B cell (primary cell): ENCODE measurements around the gene LENG9. TPM values are rescaled to one million over a fixed set of nuclear protein-coding genes. Genes with fewer than 3 reads are reported as not detected.

Experiments
- ATAC-seq: fragments of 200-7000 bp; cut with Tn5 transposase; one replicate; pipeline ENCODE4 v1.10.0; 2021; ENCODE audit warnings: low read depth, mild to moderate bottlenecking, moderate number of reproducible peaks, moderate library complexity
- CTCF ChIA-PET: fragments of 350-600 bp; sonication (Branson Sonifier 250); formaldehyde crosslinking; loops from one replicate; lab custom pipeline; 2021; ENCODE audit warnings: antibody characterized with exemption, inconsistent platforms; lab: Charles Lee
- POLR2A ChIA-PET: fragments of 350-600 bp; sonication (Branson Sonifier 250); formaldehyde crosslinking; loops from one replicate; lab custom pipeline; 2021; ENCODE audit warnings: antibody characterized with exemption; lab: Charles Lee
- DNase-seq: peaks from one replicate; pipeline ENCODE4 v3.0.0; 2013
- H2AFZ ChIP-seq: 2 replicates; pipeline ENCODE4 v1.6.1; 2012; ENCODE audit warnings: mild to moderate bottlenecking, low read depth, low read length; ENCODE audit not compliant: insufficient read depth, poor library complexity, severe bottlenecking
- H3K27ac ChIP-seq, 2 donors: 1 replicate in 1 of 2; 2 replicates in 1 of 2; pipeline ENCODE4 v1.5.1; 2012 to 2013; ENCODE audit warnings: low read length in 2 of 2, mild to moderate bottlenecking in 2 of 2, moderate library complexity in 1 of 2
- H3K27me3 ChIP-seq, 4 experiments: fragments of 200-600 bp in 1 of 4; sonication (generic) in 1 of 4; replicated peaks in 1 of 4; 1 replicate in 2 of 4; 2 replicates in 2 of 4; pipeline versions ENCODE4 v1.6.1 to v1.7.0; 2013 to 2016; ENCODE audit warnings: low read length in 3 of 4, mild to moderate bottlenecking in 2 of 4, mixed read lengths in 1 of 4, moderate library complexity in 1 of 4; ENCODE audit not compliant: insufficient read depth in 4 of 4, control insufficient read depth in 3 of 4; ENCODE audit errors: control extremely low read depth in 1 of 4
- H3K36me3 ChIP-seq, 2 experiments: replicated peaks in 1 of 2; 1 replicate in 1 of 2; 2 replicates in 1 of 2; pipeline versions ENCODE4 v1.6.1 to v1.7.1; 2013; ENCODE audit warnings: low read length in 1 of 2; ENCODE audit not compliant: insufficient read depth in 2 of 2, control insufficient read depth in 1 of 2; ENCODE audit errors: control extremely low read depth in 1 of 2, extremely low read depth in 1 of 2
- H3K4me1 ChIP-seq, 2 donors: fragments of 200-600 bp in 1 of 2; sonication (generic) in 1 of 2; 1 replicate in 1 of 2; 2 replicates in 1 of 2; pipeline versions ENCODE4 v1.5.1 to v1.6.1; 2013 to 2017; ENCODE audit warnings: low read length in 2 of 2; ENCODE audit not compliant: control insufficient read depth in 2 of 2, insufficient read depth in 2 of 2
- H3K4me2 ChIP-seq: replicated peaks from 2 replicates; pipeline ENCODE3; 2012; ENCODE audit warnings: mild to moderate bottlenecking, low read depth, low read length; ENCODE audit not compliant: poor library complexity, severe bottlenecking
- H3K4me3 ChIP-seq, 5 experiments: fragments of 200-600 bp in 1 of 5; sonication (generic) in 1 of 5; 1 replicate in 3 of 5; 2 replicates in 2 of 5; pipeline versions ENCODE4 v1.5.1 to v1.7.0; 2011 to 2016; ENCODE audit warnings: low read length in 4 of 5, mild to moderate bottlenecking in 4 of 5, low read depth in 2 of 5, control low read depth in 1 of 5, moderate library complexity in 1 of 5; ENCODE audit not compliant: insufficient read depth in 1 of 5; ENCODE audit errors: control extremely low read depth in 1 of 5, extremely low read depth in 1 of 5
- H3K79me2 ChIP-seq: fragments of 200-600 bp; sonication (generic); one replicate; pipeline ENCODE4 v1.6.0; 2016; ENCODE audit warnings: low read length; ENCODE audit not compliant: control insufficient read depth, insufficient read depth
- H3K9ac ChIP-seq: fragments of 200-600 bp; sonication (generic); 2 replicates; pipeline ENCODE4 v1.6.1; 2017; ENCODE audit warnings: mild to moderate bottlenecking, low read length, moderate library complexity
- H3K9me3 ChIP-seq, 3 donors: one replicate each; pipeline versions ENCODE4 v1.6.1 to v1.7.1; 2013; ENCODE audit warnings: low read length in 2 of 3; ENCODE audit not compliant: control insufficient read depth in 2 of 3, insufficient read depth in 1 of 3; ENCODE audit errors: control extremely low read depth in 1 of 3
- H4K20me1 ChIP-seq: 2 replicates; pipeline ENCODE4 v1.6.0; 2012; ENCODE audit warnings: mild to moderate bottlenecking, low read length; ENCODE audit not compliant: insufficient read depth, control insufficient read depth, poor library complexity, severe bottlenecking
- H3K27ac Mint-ChIP-seq: one replicate; pipeline ENCODE4 v1.8.0; 2021; ENCODE audit warnings: mixed read lengths
- H3K27me3 Mint-ChIP-seq: one replicate; pipeline ENCODE4 v1.8.0; 2021; ENCODE audit warnings: mixed read lengths
- H3K4me1 Mint-ChIP-seq: one replicate; pipeline ENCODE4 v1.8.0; 2021; ENCODE audit warnings: mixed read lengths
- H3K4me3 Mint-ChIP-seq: one replicate; pipeline ENCODE4 v1.8.0; 2021; ENCODE audit warnings: mixed read lengths
- H3K9me3 Mint-ChIP-seq: one replicate; pipeline ENCODE4 v1.8.0; 2022; ENCODE audit warnings: mixed read lengths; ENCODE audit not compliant: insufficient read depth
- EZH2 ChIP-seq: IDR thresholded peaks from 2 replicates; pipeline ENCODE4 v1.6.1; 2012; ENCODE audit warnings: borderline replicate concordance, low read depth, mild to moderate bottlenecking, moderate library complexity, low read length; ENCODE audit not compliant: insufficient read depth, poor library complexity, severe bottlenecking
- WGBS: methylation state at CpG from one replicate; pipeline ENCODE4 v1.1.5; 2013; ENCODE audit warnings: missing lambda C conversion rate; ENCODE audit not compliant: insufficient coverage; 5-methylcytosine and 5-hydroxymethylcytosine counted together
- intact Hi-C: fragments of 100-400 bp; cut with micrococcal nuclease; formaldehyde crosslinking; loops from one replicate; pipeline ENCODE4 v1.10.0; 2022
- polyA plus RNA-seq: library from polyadenylated mRNA; depleted of rRNA; stranded (reverse); fragments of >200 nt; gene quantifications from 2 replicates; pipeline ENCODE4 v1.2.3, GENCODE V29; 2012
- total RNA-seq, 2 donors: library from RNA; stranded (reverse); fragments of 120-200 nt in 1 of 2; gene quantifications; 1 replicate in 1 of 2; 2 replicates in 1 of 2; pipeline versions ENCODE4 v1.2.3 to v1.2.4, GENCODE V29; 2013 to 2022
- TF ChIP-seq, protein P1 (sequence below): fragments of 200-600 bp; IDR thresholded peaks from one replicate; pipeline ENCODE4 v1.8.0; 2022; ENCODE audit warnings: antibody characterized with exemption, mild to moderate bottlenecking

Gene LENG9
- total and polyA plus RNA-seq, 2 donors (not counting 1 experiment from before 2014, with no cell fraction given) = 4.6 to 6.6 TPM

DNA sequence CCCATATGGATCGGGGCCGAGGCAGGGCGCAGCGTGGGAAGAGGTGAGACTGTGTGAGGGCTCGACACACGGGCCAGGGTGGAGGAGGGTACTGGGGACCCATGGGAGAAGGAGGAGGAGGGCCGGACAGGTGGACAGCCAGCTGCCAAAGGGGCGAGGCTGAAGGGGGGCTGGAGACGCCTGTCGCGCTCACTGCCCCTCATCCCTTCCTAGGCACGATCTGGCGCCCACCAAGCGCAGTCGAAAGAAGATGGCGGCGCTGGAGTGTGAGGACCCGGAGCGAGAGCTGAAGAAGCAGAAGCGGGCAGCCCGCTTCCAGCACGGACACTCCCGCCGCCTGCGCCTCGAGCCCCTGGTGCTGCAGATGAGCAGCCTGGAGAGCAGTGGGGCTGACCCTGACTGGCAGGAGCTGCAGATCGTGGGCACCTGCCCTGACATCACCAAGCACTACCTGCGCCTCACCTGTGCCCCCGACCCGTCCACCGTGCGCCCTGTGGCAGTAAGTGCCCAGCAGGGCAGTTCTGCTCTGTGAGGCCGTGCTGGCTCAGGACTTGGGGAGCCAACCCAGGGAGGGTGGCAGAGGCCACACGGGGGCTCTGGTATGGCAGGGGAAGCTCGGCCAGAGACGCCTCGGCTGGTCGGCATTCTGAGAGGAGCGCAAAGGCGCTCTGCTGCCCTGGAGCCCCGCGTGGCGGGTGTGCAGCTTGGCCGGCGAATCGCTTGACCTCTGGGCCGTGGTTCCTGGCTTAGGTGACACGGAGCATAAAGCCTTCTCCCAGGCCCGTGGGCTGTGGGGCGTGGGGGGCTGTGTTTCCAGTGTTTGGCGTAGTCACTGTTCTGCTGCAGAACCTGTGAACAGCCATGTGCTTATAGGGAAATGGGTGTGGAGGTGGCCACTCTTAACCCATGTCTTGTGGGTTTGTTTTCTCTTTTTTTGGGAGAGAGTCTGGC, 6.9 kb downstream of the LENG9 start:
- WGBS = 94% methylated on average over 47 of the region's 51 CpGs
- no peaks in the 10 kb centered on the region for H3K27me3 Mint-ChIP-seq
- Histone ChIP-seq H3K4me3 (no peak overlapping the region), H3K4me1 (peaks cover 0 to under 1% of the 10 kb centered on the region in 2 donors), H2AFZ (no peak overlapping the region), H3K9me3 (no peaks in the 10 kb centered on the region), H3K4me2 (no peak overlapping the region), H3K9ac (no peak overlapping the region), H3K79me2 (peaks cover 76% of the 10 kb centered on the region), H3K27ac (no peak overlapping the region), H4K20me1 (peaks cover 99% of the 10 kb centered on the region), H3K27me3 (no peaks in the 10 kb centered on the region), H3K36me3 (peaks cover 1 to 92% of the 10 kb centered on the region in 2 experiments)
- peak; percentile 28 for ATAC-seq
- CTCF ChIA-PET = no interaction called here
- no peak overlapping the region for H3K27ac Mint-ChIP-seq
- TF ChIP-seq EZH2 = no peak
- TF ChIP-seq, protein P1, sequence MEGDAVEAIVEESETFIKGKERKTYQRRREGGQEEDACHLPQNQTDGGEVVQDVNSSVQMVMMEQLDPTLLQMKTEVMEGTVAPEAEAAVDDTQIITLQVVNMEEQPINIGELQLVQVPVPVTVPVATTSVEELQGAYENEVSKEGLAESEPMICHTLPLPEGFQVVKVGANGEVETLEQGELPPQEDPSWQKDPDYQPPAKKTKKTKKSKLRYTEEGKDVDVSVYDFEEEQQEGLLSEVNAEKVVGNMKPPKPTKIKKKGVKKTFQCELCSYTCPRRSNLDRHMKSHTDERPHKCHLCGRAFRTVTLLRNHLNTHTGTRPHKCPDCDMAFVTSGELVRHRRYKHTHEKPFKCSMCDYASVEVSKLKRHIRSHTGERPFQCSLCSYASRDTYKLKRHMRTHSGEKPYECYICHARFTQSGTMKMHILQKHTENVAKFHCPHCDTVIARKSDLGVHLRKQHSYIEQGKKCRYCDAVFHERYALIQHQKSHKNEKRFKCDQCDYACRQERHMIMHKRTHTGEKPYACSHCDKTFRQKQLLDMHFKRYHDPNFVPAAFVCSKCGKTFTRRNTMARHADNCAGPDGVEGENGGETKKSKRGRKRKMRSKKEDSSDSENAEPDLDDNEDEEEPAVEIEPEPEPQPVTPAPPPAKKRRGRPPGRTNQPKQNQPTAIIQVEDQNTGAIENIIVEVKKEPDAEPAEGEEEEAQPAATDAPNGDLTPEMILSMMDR = no peak
- H3K4me3 Mint-ChIP-seq = no peak overlapping the region
- POLR2A ChIA-PET = no interaction called here
- no peak for DNase-seq
- H3K4me1 Mint-ChIP-seq = peaks cover 13% of the 10 kb centered on the region
- intact Hi-C loops = no loop called here
- H3K9me3 Mint-ChIP-seq = no peaks in the 10 kb centered on the region

DNA sequence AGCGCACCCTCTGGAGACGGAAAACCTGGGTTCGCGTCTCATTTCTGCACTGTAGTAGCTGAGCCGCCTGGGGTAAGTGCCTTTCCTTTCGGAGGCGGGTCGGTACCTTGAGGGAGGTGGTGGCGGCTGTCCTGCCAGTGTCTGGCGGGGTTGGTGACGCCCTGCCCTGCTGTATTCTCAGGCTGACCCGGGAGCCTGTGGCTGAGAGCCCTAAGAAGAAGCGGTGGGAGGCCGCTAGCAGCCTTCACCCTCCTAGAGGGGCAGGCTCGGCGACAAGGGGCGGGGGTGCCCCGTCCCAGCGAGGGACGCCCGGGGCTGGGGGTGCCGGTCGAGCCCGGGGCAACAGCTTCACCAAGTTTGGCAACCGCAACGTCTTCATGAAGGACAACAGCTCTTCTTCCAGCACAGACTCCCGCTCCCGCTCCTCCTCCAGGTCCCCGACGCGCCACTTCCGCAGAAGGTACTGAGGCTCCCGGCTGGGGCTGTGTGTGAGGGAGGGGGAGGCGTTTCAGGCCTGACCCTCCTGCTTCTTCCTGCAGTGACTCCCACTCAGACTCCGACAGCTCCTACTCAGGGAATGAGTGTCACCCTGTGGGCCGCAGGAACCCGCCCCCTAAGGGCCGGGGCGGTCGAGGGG, 7.7 kb downstream of the LENG9 start:
- intact Hi-C loops = no loop called here
- no peak for TF ChIP-seq EZH2
- TF ChIP-seq, protein P1 = no peak
- Histone ChIP-seq H3K27me3 (no peaks in the 10 kb centered on the region), H3K79me2 (peaks cover 84% of the 10 kb centered on the region), H3K4me3 (no peak overlapping the region), H4K20me1 (peaks cover 99% of the 10 kb centered on the region), H3K9me3 (no peaks in the 10 kb centered on the region), H3K4me1 (peaks cover 7 to 8% of the 10 kb centered on the region in 2 donors), H2AFZ (no peak overlapping the region), H3K4me2 (no peak overlapping the region), H3K9ac (no peak overlapping the region), H3K36me3 (peaks cover 1 to 97% of the 10 kb centered on the region in 2 experiments), H3K27ac (no peak overlapping the region)
- 97% methylated on average over 28 of the region's 40 CpGs for WGBS
- Mint-ChIP-seq H3K9me3 (no peaks in the 10 kb centered on the region), H3K4me1 (peaks cover 20% of the 10 kb centered on the region), H3K4me3 (no peak overlapping the region), H3K27ac (no peak overlapping the region), H3K27me3 (no peaks in the 10 kb centered on the region)
- POLR2A ChIA-PET = no interaction called here
- CTCF ChIA-PET = no interaction called here
- DNase-seq = no peak
- no peak for ATAC-seq
